H9 (cell line): ENCODE results near the gene GPR183. TPM values are rescaled to one million over a fixed set of nuclear protein-coding genes. Genes with fewer than 3 reads are reported as not detected.

Source experiments
- DNase-seq: peaks from one replicate; pipeline ENCODE4 v3.0.0-alpha.2; 2017
- H2AFZ ChIP-seq: one replicate; pipeline ENCODE4 v1.6.1; 2013; ENCODE audit warnings: mild to moderate bottlenecking, low read length, control low read depth, moderate library complexity
- H2AK5ac ChIP-seq: 2 replicates; pipeline ENCODE4 v1.6.1; 2013; ENCODE audit warnings: low read length, control low read depth, mixed read lengths; ENCODE audit not compliant: insufficient read length
- H2BK120ac ChIP-seq: one replicate; pipeline ENCODE4 v1.6.1; 2013; ENCODE audit warnings: low read depth, mild to moderate bottlenecking, low read length, control low read depth, inconsistent platforms; ENCODE audit not compliant: poor library complexity, severe bottlenecking
- H2BK12ac ChIP-seq: 2 replicates; pipeline ENCODE4 v1.6.1; 2013; ENCODE audit warnings: low read length, control low read depth, mixed read lengths, low read depth; ENCODE audit not compliant: insufficient read length
- H2BK15ac ChIP-seq: 2 replicates; pipeline ENCODE4 v1.6.1; 2013; ENCODE audit warnings: low read depth, low read length, control low read depth
- H2BK20ac ChIP-seq: one replicate; pipeline ENCODE4 v1.6.1; 2013; ENCODE audit warnings: low read depth, mild to moderate bottlenecking, low read length, control low read depth, inconsistent platforms; ENCODE audit not compliant: poor library complexity, severe bottlenecking
- H2BK5ac ChIP-seq: 2 replicates; pipeline ENCODE4 v1.6.1; 2013; ENCODE audit warnings: low read length, control low read depth, mixed read lengths; ENCODE audit not compliant: insufficient read length
- H3K14ac ChIP-seq: 2 replicates; pipeline ENCODE4 v1.6.1; 2013; ENCODE audit warnings: low read length, control low read depth; ENCODE audit not compliant: insufficient read depth
- H3K18ac ChIP-seq: 2 replicates; pipeline ENCODE4 v1.6.1; 2013; ENCODE audit warnings: low read depth, mild to moderate bottlenecking, mixed read lengths, low read length, control low read depth; ENCODE audit not compliant: insufficient read length
- H3K23ac ChIP-seq: 2 replicates; pipeline ENCODE4 v1.6.1; 2013; ENCODE audit warnings: low read length, control low read depth, mixed read lengths, low read depth; ENCODE audit not compliant: insufficient read length
- H3K23me2 ChIP-seq: 2 replicates; pipeline ENCODE4 v1.6.1; 2013; ENCODE audit warnings: low read depth, mild to moderate bottlenecking, mixed read lengths, low read length, control low read depth; ENCODE audit not compliant: insufficient read length, poor library complexity, severe bottlenecking
- H3K27ac ChIP-seq: 2 replicates; pipeline ENCODE4 v1.5.1; 2013; ENCODE audit warnings: low read length, control low read depth, mixed read lengths, low read depth; ENCODE audit not compliant: insufficient read length
- H3K27me3 ChIP-seq: 2 replicates; pipeline ENCODE4 v1.6.1; 2013; ENCODE audit warnings: low read length, control low read depth, inconsistent platforms; ENCODE audit not compliant: insufficient read depth
- H3K4ac ChIP-seq: 2 replicates; pipeline ENCODE4 v1.6.1; 2013; ENCODE audit warnings: low read depth, mild to moderate bottlenecking, control low read depth, inconsistent platforms, low read length, moderate library complexity
- H3K4me1 ChIP-seq: 2 replicates; pipeline ENCODE4 v1.6.1; 2013; ENCODE audit warnings: low read length, control low read depth, inconsistent platforms; ENCODE audit not compliant: insufficient read depth
- H3K4me2 ChIP-seq: 2 replicates; pipeline ENCODE4 v1.6.1; 2013; ENCODE audit warnings: low read length, control low read depth, mixed read lengths; ENCODE audit not compliant: insufficient read length, insufficient read depth
- H3K56ac ChIP-seq: 2 replicates; pipeline ENCODE4 v1.6.1; 2013; ENCODE audit warnings: low read depth, mild to moderate bottlenecking, mixed read lengths, low read length, control low read depth; ENCODE audit not compliant: insufficient read length
- H3K79me1 ChIP-seq: 2 replicates; pipeline ENCODE4 v1.6.1; 2013; ENCODE audit warnings: low read depth, mild to moderate bottlenecking, moderate library complexity, low read length, control low read depth, inconsistent platforms; ENCODE audit not compliant: insufficient read depth, poor library complexity, severe bottlenecking
- H3K79me2 ChIP-seq: 2 replicates; pipeline ENCODE4 v1.6.1; 2013; ENCODE audit warnings: low read length, control low read depth, inconsistent platforms; ENCODE audit not compliant: insufficient read depth
- H3K9ac ChIP-seq: 2 replicates; pipeline ENCODE4 v1.6.1; 2013; ENCODE audit warnings: low read length, control low read depth, mixed read lengths; ENCODE audit not compliant: insufficient read length; ENCODE audit errors: extremely low read depth
- H3K9me3 ChIP-seq: one replicate; pipeline ENCODE4 v1.6.1; 2013; ENCODE audit warnings: low read depth, low read length, inconsistent platforms; ENCODE audit not compliant: control insufficient read depth
- H3T11ph ChIP-seq: one replicate; pipeline ENCODE4 v1.6.1; 2013; ENCODE audit warnings: mild to moderate bottlenecking, low read length, control low read depth, inconsistent platforms
- H4K20me1 ChIP-seq: one replicate; pipeline ENCODE4 v1.6.1; 2013; ENCODE audit not compliant: control insufficient read depth, insufficient read length, insufficient read depth
- H4K5ac ChIP-seq: 2 replicates; pipeline ENCODE4 v1.6.1; 2013; ENCODE audit warnings: low read depth, mild to moderate bottlenecking, mixed read lengths, low read length, control low read depth; ENCODE audit not compliant: insufficient read length
- H4K8ac ChIP-seq: replicated peaks from 2 replicates; pipeline ENCODE4 v1.6.1; 2013; ENCODE audit warnings: low read length, control low read depth, mixed read lengths, low read depth; ENCODE audit not compliant: insufficient read length
- H4K91ac ChIP-seq: 2 replicates; pipeline ENCODE4 v1.6.1; 2013; ENCODE audit warnings: low read depth, mild to moderate bottlenecking, moderate library complexity, mixed read lengths, low read length, control low read depth; ENCODE audit not compliant: insufficient read length
- H3K27ac Mint-ChIP-seq, 3 experiments: 2 replicates in 2 of 3; 3 replicates in 1 of 3; pipeline ENCODE4 v1.8.0; 2020 to 2021; ENCODE audit warnings: mixed read lengths in 3 of 3, mild to moderate bottlenecking in 1 of 3, moderate library complexity in 1 of 3
- H3K27me3 Mint-ChIP-seq: 2 replicates; pipeline ENCODE4 v1.8.0; 2021; ENCODE audit warnings: low read depth, mild to moderate bottlenecking, moderate library complexity, mixed read lengths
- H3K36me3 Mint-ChIP-seq, 3 experiments: 2 replicates in 2 of 3; 3 replicates in 1 of 3; pipeline ENCODE4 v1.8.0; 2020 to 2021; ENCODE audit warnings: low read depth in 3 of 3, mixed read lengths in 3 of 3; ENCODE audit not compliant: insufficient read depth in 1 of 3
- H3K4me1 Mint-ChIP-seq, 2 experiments: 2 replicates each; pipeline ENCODE4 v1.8.0; 2020; ENCODE audit warnings: mixed read lengths in 2 of 2
- H3K4me3 Mint-ChIP-seq, 2 experiments: 2 replicates in 1 of 2; 3 replicates in 1 of 2; pipeline ENCODE4 v1.8.0; 2020 to 2021; ENCODE audit warnings: mild to moderate bottlenecking in 2 of 2, mixed read lengths in 2 of 2, moderate library complexity in 1 of 2
- H3K9me3 Mint-ChIP-seq, 2 experiments: 2 replicates in 1 of 2; 3 replicates in 1 of 2; pipeline ENCODE4 v1.8.0; 2020; ENCODE audit warnings: mild to moderate bottlenecking in 2 of 2, mixed read lengths in 2 of 2, moderate library complexity in 1 of 2
- WGBS: extraction: QIAGEN DNeasy Blood & Tissue Kit; methylation state at CpG from one replicate; pipeline ENCODE4 v1.1.7; 2013; ENCODE audit warnings: missing lambda C conversion rate, low lambda C conversion rate, mixed read lengths; ENCODE audit not compliant: insufficient read length; ENCODE audit errors: extremely low coverage; 5-methylcytosine and 5-hydroxymethylcytosine counted together
- total RNA-seq: library from RNA; stranded (reverse); gene quantifications from 2 replicates; pipeline ENCODE4 v1.2.1, GENCODE V29; 2021
- TF ChIP-seq, protein P1 (sequence below): fragments of 200-600 bp; sonication (generic); conservative IDR thresholded peaks from 3 replicates; pipeline ENCODE4 v1.8.0; 2021; ENCODE audit warnings: antibody characterized with exemption, mild to moderate bottlenecking

GPR183 gene
- total RNA-seq, 1 experiment from 2014 or later = not detected

DNA sequence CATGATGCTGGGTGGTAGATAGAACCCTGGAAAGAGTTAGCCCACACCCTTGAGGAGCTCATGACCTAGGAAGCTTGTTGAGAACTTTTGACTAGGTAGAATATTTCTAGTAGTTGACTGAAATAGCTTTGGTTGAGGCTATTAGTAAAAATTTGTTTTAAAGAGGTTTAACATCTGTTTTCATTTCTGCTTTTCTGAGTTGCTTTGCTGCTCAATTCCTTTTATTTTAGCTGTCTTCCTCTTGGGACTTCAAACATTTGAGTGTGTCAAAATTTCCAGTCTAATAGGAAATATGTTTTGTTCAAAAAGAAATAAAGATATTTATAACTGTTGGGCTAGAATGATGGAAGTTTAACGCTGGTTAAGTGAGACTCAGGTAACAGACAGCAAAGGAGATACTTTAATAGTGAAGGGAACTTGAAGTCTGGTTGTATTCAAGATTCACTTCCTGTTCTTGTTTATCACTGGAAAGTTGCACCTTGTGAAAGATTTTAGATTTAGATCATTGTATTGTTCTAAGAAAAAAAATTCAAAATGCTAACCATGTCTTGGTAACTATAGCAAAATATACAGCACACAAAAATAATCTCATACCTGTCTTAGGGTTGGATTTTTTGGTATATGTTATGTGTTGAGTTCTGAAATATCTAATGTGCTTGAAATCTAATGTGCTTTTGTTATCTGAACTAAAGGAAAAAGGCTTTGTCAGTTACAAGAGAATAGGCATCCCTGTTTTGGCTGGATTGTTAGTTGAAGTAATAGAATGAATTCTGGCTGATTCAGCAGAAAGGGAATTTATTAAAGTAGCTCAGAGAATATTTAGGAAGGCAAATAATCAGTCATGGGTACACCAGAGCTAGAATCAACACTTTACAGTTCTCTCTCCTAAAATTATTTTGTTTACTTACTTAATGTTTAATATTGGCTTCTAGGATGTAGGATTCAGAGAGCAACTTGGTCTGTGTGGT is 24.7 kb downstream of the GPR183 start:
- Histone ChIP-seq H3K14ac (no peak overlapping the region), H3K27ac (no peak overlapping the region), H3K23me2 (no peaks in the 10 kb centered on the region), H3K9ac (no peak overlapping the region), H3K4ac (no peak overlapping the region), H4K91ac (no peak overlapping the region), H2BK120ac (no peak overlapping the region), H3K79me1 (no peaks in the 10 kb centered on the region), H4K8ac (no peak overlapping the region), H3K56ac (no peak overlapping the region), H2AK5ac (no peak overlapping the region), H2BK12ac (no peak overlapping the region), H3K4me2 (no peak overlapping the region), H3K9me3 (no peaks in the 10 kb centered on the region), H2BK20ac (no peak overlapping the region), H4K5ac (no peak overlapping the region), H2BK5ac (no peak overlapping the region), H3K23ac (no peak overlapping the region), H2AFZ (no peak overlapping the region), H3K27me3 (no peaks in the 10 kb centered on the region), H4K20me1 (no peaks in the 10 kb centered on the region), H2BK15ac (no peak overlapping the region), H3K79me2 (no peaks in the 10 kb centered on the region), H3K18ac (no peak overlapping the region), H3T11ph (no peak overlapping the region), H3K4me1 (no peaks in the 10 kb centered on the region; the same call in 1 of the 2 replicates)
- Mint-ChIP-seq H3K36me3 (peaks cover 6 to 10% (median 6%) of the 10 kb centered on the region in 3 experiments; a peak in 4 of 7 replicates), H3K9me3 (no peaks in the 10 kb centered on the region), H3K27ac (no peak overlapping the region; a peak in 2 of 7 replicates), H3K4me3 (no peak overlapping the region), H3K27me3 (no peaks in the 10 kb centered on the region), H3K4me1 (peaks cover 16 to 23% of the 10 kb centered on the region in 2 experiments)
- no CpG with 5 or more reads among the region's 1 CpG for WGBS
- TF ChIP-seq, protein P1, sequence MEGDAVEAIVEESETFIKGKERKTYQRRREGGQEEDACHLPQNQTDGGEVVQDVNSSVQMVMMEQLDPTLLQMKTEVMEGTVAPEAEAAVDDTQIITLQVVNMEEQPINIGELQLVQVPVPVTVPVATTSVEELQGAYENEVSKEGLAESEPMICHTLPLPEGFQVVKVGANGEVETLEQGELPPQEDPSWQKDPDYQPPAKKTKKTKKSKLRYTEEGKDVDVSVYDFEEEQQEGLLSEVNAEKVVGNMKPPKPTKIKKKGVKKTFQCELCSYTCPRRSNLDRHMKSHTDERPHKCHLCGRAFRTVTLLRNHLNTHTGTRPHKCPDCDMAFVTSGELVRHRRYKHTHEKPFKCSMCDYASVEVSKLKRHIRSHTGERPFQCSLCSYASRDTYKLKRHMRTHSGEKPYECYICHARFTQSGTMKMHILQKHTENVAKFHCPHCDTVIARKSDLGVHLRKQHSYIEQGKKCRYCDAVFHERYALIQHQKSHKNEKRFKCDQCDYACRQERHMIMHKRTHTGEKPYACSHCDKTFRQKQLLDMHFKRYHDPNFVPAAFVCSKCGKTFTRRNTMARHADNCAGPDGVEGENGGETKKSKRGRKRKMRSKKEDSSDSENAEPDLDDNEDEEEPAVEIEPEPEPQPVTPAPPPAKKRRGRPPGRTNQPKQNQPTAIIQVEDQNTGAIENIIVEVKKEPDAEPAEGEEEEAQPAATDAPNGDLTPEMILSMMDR = no peak
- DNase-seq = no peak
